HepG2 (cell line): ENCODE measurements around the gene AP4S1. TPM values are rescaled to one million over a fixed set of nuclear protein-coding genes. Genes with fewer than 3 reads are reported as not detected.

Source experiments
- CEBPB ChIP-seq: IDR thresholded peaks from 2 replicates; pipeline ENCODE4 v1.6.1; 2011; ENCODE audit warnings: low read depth, low read length, improper control_type of control experiment, borderline replicate concordance
- ETV6 ChIP-seq: sonication (generic); formaldehyde crosslinking; conservative IDR thresholded peaks from 2 replicates; pipeline ENCODE4 v1.4.0; 2020; ENCODE audit warnings: missing genetic modification reagents
- HNF4A ChIP-seq: sonication (generic); formaldehyde crosslinking; IDR thresholded peaks from 2 replicates; pipeline ENCODE4 v1.4.0; 2020; ENCODE audit warnings: missing genetic modification reagents
- KMT2B ChIP-seq: IDR thresholded peaks from 2 replicates; pipeline ENCODE4 v1.6.1; 2016; ENCODE audit warnings: missing genetic modification reagents, missing compliant biosample characterization
- NCOR1 ChIP-seq: fragments of 200-600 bp; sonication (generic); IDR thresholded peaks from 2 replicates; pipeline ENCODE4 v1.7.0; 2017; ENCODE audit warnings: antibody characterized with exemption, low read length, borderline replicate concordance
- PCBP2 ChIP-seq: fragments of 200-400 bp; formaldehyde crosslinking; optimal IDR thresholded peaks from 2 replicates; pipeline ENCODE3; 2018; ENCODE audit warnings: low read length, low read depth; ENCODE audit not compliant: poor library complexity, severe bottlenecking
- POGZ ChIP-seq: sonication (generic); formaldehyde crosslinking; IDR thresholded peaks from 2 replicates; pipeline ENCODE4 v1.4.0; 2020; ENCODE audit warnings: mild to moderate bottlenecking, missing genetic modification reagents
- TEAD3 ChIP-seq: optimal IDR thresholded peaks from 2 replicates; pipeline ENCODE3; 2016; ENCODE audit warnings: borderline replicate concordance
- U2AF2 ChIP-seq: fragments of 200-400 bp; formaldehyde crosslinking; IDR thresholded peaks from 2 replicates; pipeline ENCODE4 v1.6.1; 2017; ENCODE audit warnings: low read depth, mild to moderate bottlenecking, low read length
- ZMYM3 ChIP-seq: sonication (generic); formaldehyde crosslinking; IDR thresholded peaks from 2 replicates; pipeline ENCODE4 v1.5.1; 2020; ENCODE audit warnings: mild to moderate bottlenecking, missing genetic modification reagents
- ZNF747 ChIP-seq: sonication (generic); formaldehyde crosslinking; IDR thresholded peaks from 2 replicates; pipeline ENCODE4 v1.8.1; 2023; ENCODE audit warnings: missing genetic modification reagents, mild to moderate bottlenecking, borderline replicate concordance
- polyA plus RNA-seq, 8 experiments: library from polyadenylated mRNA; depleted of rRNA in 3 of 8; stranded (reverse) in 7 of 8; unstranded in 1 of 8; fragments of >200 nt; fragmentation: Illumina TruSeq in 4 of 8; extraction: Trizol in 4 of 8; gene quantifications; 2 replicates each; pipeline versions ENCODE4 v1.2.1 to v1.2.3, GENCODE V29; 2011 to 2016; ENCODE audit warnings: low read depth in 4 of 8, missing spikeins in 1 of 8, mixed read lengths in 1 of 8; ENCODE audit not compliant: insufficient read depth in 1 of 8
- total RNA-seq, 5 experiments: library from RNA; depleted of rRNA; stranded (reverse); fragments of >200 nt; fragmentation: Illumina TruSeq; extraction: Trizol; gene quantifications; 2 replicates each; pipeline ENCODE4 v1.2.3, GENCODE V29; 2016; ENCODE audit warnings: low read depth in 1 of 5
- TF ChIP-seq, protein P1 (sequence below): sonication (generic); formaldehyde crosslinking; IDR thresholded peaks from 2 replicates; pipeline ENCODE4 v1.5.1; 2020; ENCODE audit warnings: mild to moderate bottlenecking, missing genetic modification reagents
- TF ChIP-seq, protein P2 (sequence below): sonication (generic); formaldehyde crosslinking; IDR thresholded peaks from 2 replicates; pipeline ENCODE4 v1.4.0; 2020; ENCODE audit warnings: mild to moderate bottlenecking, low read depth, missing genetic modification reagents
- TF ChIP-seq, protein P3 (sequence below): sonication (generic); formaldehyde crosslinking; IDR thresholded peaks from 2 replicates; pipeline ENCODE4 v1.4.0; 2020; ENCODE audit warnings: missing genetic modification reagents, borderline replicate concordance
- TF ChIP-seq, protein P4 (sequence below): sonication (generic); formaldehyde crosslinking; IDR thresholded peaks from 2 replicates; pipeline ENCODE4 v1.4.0; 2020; ENCODE audit warnings: missing genetic modification reagents; ENCODE audit errors: not compliant biosample characterization
- TF ChIP-seq, protein P5 (sequence below): IDR thresholded peaks from 2 replicates; pipeline ENCODE4 v1.6.1; 2016
- TF ChIP-seq, protein P6 (sequence below): sonication (generic); formaldehyde crosslinking; IDR thresholded peaks from 2 replicates; pipeline ENCODE4 v1.8.1; 2022; ENCODE audit warnings: low read depth, mild to moderate bottlenecking, missing genetic modification reagents
- TF ChIP-seq, protein P7 (sequence below): IDR thresholded peaks from 2 replicates; pipeline ENCODE4 v1.6.1; 2016; ENCODE audit warnings: missing genetic modification reagents, missing compliant biosample characterization

AP4S1 gene
- total and polyA plus RNA-seq, 2 of the 13 experiments (the other 11 are each of a cell fraction or from before 2014, with no cell fraction given) = 3.9 to 21.1 TPM

DNA sequence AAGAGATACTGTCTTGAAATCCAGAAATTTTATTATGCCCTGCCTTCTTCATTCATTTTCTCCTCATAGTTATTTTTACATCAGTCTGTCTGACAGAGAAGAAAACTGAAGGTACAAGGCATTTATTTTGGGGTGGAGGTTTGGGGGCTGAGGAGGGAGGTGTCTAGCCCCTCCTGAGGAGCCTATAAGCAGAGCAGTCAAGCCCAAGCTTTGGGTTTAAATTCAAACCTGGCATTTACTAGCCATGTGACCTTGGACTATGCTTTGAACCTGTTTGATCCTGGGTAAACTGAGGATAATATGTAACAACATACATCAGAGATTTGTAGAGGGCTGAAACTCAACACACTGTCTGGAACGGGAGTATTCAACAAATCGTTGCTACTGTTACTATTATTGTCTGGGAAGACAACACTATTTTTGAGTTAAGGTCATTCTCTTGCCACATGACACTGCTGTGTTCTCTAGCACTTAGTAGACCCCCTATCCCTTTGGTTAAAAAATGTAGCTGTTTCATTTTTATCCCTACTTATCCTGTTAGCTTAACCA is 66.8 kb downstream of the AP4S1 start (continued):
- TF ChIP-seq, protein P1, sequence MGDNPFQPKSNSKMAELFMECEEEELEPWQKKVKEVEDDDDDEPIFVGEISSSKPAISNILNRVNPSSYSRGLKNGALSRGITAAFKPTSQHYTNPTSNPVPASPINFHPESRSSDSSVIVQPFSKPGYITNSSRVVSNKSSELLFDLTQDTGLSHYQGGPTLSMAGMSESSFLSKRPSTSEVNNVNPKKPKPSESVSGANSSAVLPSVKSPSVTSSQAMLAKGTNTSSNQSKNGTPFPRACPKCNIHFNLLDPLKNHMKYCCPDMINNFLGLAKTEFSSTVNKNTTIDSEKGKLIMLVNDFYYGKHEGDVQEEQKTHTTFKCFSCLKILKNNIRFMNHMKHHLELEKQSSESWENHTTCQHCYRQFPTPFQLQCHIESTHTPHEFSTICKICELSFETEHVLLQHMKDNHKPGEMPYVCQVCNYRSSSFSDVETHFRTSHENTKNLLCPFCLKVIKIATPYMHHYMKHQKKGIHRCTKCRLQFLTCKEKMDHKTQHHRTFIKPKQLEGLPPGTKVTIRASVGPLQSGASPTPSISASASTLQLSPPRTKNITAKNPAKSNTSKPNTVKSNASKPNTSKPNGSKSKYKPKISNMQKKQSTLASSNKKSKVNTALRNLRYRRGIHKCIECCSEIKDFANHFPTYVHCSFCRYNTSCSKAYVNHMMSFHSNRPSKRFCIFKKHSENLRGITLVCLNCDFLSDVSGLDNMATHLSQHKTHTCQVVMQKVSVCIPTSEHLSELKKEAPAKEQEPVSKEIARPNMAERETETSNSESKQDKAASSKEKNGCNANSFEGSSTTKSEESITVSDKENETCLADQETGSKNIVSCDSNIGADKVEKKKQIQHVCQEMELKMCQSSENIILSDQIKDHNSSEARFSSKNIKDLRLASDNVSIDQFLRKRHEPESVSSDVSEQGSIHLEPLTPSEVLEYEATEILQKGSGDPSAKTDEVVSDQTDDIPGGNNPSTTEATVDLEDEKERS (CRISPR knock-in tag) = 0 out of 2 replicates have a peak, but pooled peaks have one; percentile 54
- 0 out of 2 replicates have a peak, but pooled peaks have one; percentile 13 for TF ChIP-seq HNF4A (CRISPR knock-in tag)
- TF ChIP-seq, protein P2, sequence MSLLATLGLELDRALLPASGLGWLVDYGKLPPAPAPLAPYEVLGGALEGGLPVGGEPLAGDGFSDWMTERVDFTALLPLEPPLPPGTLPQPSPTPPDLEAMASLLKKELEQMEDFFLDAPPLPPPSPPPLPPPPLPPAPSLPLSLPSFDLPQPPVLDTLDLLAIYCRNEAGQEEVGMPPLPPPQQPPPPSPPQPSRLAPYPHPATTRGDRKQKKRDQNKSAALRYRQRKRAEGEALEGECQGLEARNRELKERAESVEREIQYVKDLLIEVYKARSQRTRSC = no peak
- TF ChIP-seq ZMYM3 (CRISPR knock-in tag) = peak; percentile 64
- TF ChIP-seq, protein P3, sequence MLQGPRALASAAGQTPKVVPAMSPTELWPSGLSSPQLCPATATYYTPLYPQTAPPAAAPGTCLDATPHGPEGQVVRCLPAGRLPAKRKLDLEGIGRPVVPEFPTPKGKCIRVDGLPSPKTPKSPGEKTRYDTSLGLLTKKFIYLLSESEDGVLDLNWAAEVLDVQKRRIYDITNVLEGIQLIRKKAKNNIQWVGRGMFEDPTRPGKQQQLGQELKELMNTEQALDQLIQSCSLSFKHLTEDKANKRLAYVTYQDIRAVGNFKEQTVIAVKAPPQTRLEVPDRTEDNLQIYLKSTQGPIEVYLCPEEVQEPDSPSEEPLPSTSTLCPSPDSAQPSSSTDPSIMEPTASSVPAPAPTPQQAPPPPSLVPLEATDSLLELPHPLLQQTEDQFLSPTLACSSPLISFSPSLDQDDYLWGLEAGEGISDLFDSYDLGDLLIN (CRISPR knock-in tag) = no peak
- TF ChIP-seq POGZ (CRISPR knock-in tag) = peak; percentile 20; the same call in 1 of the 2 replicates
- peak; percentile 6 for TF ChIP-seq TEAD3 (CRISPR knock-in tag)
- TF ChIP-seq U2AF2 = no peak
- TF ChIP-seq, protein P4, sequence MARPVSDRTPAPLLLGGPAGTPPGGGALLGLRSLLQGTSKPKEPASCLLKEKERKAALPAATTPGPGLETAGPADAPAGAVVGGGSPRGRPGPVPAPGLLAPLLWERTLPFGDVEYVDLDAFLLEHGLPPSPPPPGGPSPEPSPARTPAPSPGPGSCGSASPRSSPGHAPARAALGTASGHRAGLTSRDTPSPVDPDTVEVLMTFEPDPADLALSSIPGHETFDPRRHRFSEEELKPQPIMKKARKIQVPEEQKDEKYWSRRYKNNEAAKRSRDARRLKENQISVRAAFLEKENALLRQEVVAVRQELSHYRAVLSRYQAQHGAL (CRISPR knock-in tag) = no peak
- TF ChIP-seq CEBPB = no peak
- TF ChIP-seq, protein P5, sequence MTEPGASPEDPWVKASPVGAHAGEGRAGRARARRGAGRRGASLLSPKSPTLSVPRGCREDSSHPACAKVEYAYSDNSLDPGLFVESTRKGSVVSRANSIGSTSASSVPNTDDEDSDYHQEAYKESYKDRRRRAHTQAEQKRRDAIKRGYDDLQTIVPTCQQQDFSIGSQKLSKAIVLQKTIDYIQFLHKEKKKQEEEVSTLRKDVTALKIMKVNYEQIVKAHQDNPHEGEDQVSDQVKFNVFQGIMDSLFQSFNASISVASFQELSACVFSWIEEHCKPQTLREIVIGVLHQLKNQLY (CRISPR knock-in tag) = 0 out of 2 replicates have a peak, but pooled peaks have one; percentile 25
- TF ChIP-seq, protein P6, sequence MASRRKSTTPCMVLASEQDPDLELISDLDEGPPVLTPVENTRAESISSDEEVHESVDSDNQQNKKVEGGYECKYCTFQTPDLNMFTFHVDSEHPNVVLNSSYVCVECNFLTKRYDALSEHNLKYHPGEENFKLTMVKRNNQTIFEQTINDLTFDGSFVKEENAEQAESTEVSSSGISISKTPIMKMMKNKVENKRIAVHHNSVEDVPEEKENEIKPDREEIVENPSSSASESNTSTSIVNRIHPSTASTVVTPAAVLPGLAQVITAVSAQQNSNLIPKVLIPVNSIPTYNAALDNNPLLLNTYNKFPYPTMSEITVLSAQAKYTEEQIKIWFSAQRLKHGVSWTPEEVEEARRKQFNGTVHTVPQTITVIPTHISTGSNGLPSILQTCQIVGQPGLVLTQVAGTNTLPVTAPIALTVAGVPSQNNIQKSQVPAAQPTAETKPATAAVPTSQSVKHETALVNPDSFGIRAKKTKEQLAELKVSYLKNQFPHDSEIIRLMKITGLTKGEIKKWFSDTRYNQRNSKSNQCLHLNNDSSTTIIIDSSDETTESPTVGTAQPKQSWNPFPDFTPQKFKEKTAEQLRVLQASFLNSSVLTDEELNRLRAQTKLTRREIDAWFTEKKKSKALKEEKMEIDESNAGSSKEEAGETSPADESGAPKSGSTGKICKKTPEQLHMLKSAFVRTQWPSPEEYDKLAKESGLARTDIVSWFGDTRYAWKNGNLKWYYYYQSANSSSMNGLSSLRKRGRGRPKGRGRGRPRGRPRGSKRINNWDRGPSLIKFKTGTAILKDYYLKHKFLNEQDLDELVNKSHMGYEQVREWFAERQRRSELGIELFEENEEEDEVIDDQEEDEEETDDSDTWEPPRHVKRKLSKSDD (CRISPR knock-in tag) = no peak
- TF ChIP-seq, protein P7, sequence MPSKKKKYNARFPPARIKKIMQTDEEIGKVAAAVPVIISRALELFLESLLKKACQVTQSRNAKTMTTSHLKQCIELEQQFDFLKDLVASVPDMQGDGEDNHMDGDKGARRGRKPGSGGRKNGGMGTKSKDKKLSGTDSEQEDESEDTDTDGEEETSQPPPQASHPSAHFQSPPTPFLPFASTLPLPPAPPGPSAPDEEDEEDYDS (CRISPR knock-in tag) = peak; percentile 11; the same call in 1 of the 2 replicates
- TF ChIP-seq NCOR1 = no peak
- TF ChIP-seq ZNF747 = no peak
- no peak for TF ChIP-seq ETV6
- 0 out of 2 replicates have a peak, but pooled peaks have one; percentile 11 for TF ChIP-seq KMT2B (CRISPR knock-in tag)
- peak; percentile 54 for TF ChIP-seq PCBP2
